Aorta (tissue), 5 donors: ENCODE measurements around the gene NRSN2. TPM values are rescaled to one million over a fixed set of nuclear protein-coding genes. Genes with fewer than 3 reads are reported as not detected.
A peak's percentile ranks its signal among the peaks of the same experiment; 100 is the strongest.
"Not testable (repeated sequence)": the region's sequence is repeated elsewhere in the genome, so short reads cannot be mapped to it uniquely, and the experiment has no call there.

Source experiments
- ATAC-seq: fragments of 200-7000 bp; cut with Tn5 transposase; one replicate; pipeline ENCODE4 v1.9.1; 2022; ENCODE audit warnings: moderate library complexity; ENCODE audit not compliant: low FRiP score
- DNase-seq, 2 donors: peaks; one replicate each; pipeline ENCODE4 v3.0.0-alpha.2; 2020
- H3K27ac ChIP-seq, 2 donors: one replicate each; pipeline ENCODE4 v1.5.1; 2013; ENCODE audit warnings: low read length in 2 of 2, mild to moderate bottlenecking in 2 of 2, moderate library complexity in 2 of 2, control low read depth in 1 of 2, inconsistent platforms in 1 of 2, low read depth in 1 of 2
- H3K27me3 ChIP-seq, 2 donors: one replicate each; pipeline ENCODE4 v1.6.1; 2013; ENCODE audit warnings: control low read depth in 1 of 2, low read length in 1 of 2, mild to moderate bottlenecking in 1 of 2, moderate library complexity in 1 of 2; ENCODE audit not compliant: insufficient read depth in 2 of 2, control insufficient read depth in 1 of 2
- H3K36me3 ChIP-seq, 2 donors: one replicate each; pipeline ENCODE4 v1.6.1; 2013; ENCODE audit warnings: control low read depth in 1 of 2, low read length in 1 of 2, mild to moderate bottlenecking in 1 of 2; ENCODE audit not compliant: insufficient read depth in 2 of 2, control insufficient read depth in 1 of 2
- H3K4me1 ChIP-seq, 2 donors: one replicate each; pipeline ENCODE4 v1.6.1; 2013; ENCODE audit warnings: low read length in 2 of 2, control low read depth in 1 of 2, mild to moderate bottlenecking in 1 of 2, moderate library complexity in 1 of 2; ENCODE audit not compliant: insufficient read depth in 2 of 2, control insufficient read depth in 1 of 2
- H3K4me3 ChIP-seq, 2 donors: one replicate each; pipeline ENCODE4 v1.5.1; 2013; ENCODE audit warnings: low read length in 2 of 2, control low read depth in 1 of 2, mild to moderate bottlenecking in 1 of 2
- H3K9me3 ChIP-seq: one replicate; pipeline ENCODE4 v1.6.1; 2013; ENCODE audit warnings: mild to moderate bottlenecking, low read length; ENCODE audit not compliant: control insufficient read depth
- WGBS, 2 donors: extraction: QIAGEN DNeasy Blood & Tissue Kit; methylation state at CpG; one replicate each; pipeline ENCODE4 v1.1.7; 2013; 5-methylcytosine and 5-hydroxymethylcytosine counted together
- intact Hi-C, 2 donors: fragments of 100-400 bp; cut with DNase I; formaldehyde crosslinking; loops; one replicate each; pipeline versions ENCODE4 v1.14.2 to v1.15.0; 2022
- polyA plus RNA-seq, 2 donors: library from polyadenylated mRNA; stranded (reverse); fragments of 200-250 nt; gene quantifications; one replicate each; pipeline ENCODE4 v1.2.3, GENCODE V29; 2013
- total RNA-seq, 2 donors: library from RNA; stranded (reverse); fragmentation: NEBNext Ultra II Directional; extraction: Animal tissue kit (Norgen Biotek cat#: 25700); gene quantifications; one replicate each; pipeline ENCODE4 v1.2.1, GENCODE V29; 2021
- donor health status: healthy with polysubstance abuse.
- donor health status: Bipolar disorder and iron deficiency.
- donor health status: DM: no; HTN: no; CAD: no.
- donor health status: DM: no; HTN: no; CAD: no.
- donor health status: DM: yes; HTN: yes; CAD: no.

Gene NRSN2
- total and polyA plus RNA-seq, 4 donors: 12.0 to 40.6 (median 34.5) TPM

- H3K4me3 ChIP-seq: no peak overlapping the region
- intact Hi-C loops: no loop called here
- WGBS, 2 donors: 75 to 89% methylated on average over 5 of the region's 5 CpGs
- H3K9me3 ChIP-seq: no peaks in the 10 kb centered on the region
- ATAC-seq: no peak
- no peaks in the 10 kb centered on the region for H3K27me3 ChIP-seq
- no peaks in the 10 kb centered on the region for H3K4me1 ChIP-seq
- H3K27ac ChIP-seq: no peak overlapping the region
- DNase-seq: no peak
- no peaks in the 10 kb centered on the region for H3K36me3 ChIP-seq
Measured at GRCh38 chr20:383889-384288, 37.0 kb downstream of the NRSN2 start.

- H3K9me3 ChIP-seq: no peaks in the 10 kb centered on the region
- no peaks in the 10 kb centered on the region for H3K36me3 ChIP-seq
- DNase-seq: no peak
- H3K27ac ChIP-seq: no peak overlapping the region
- intact Hi-C loops: no loop called here
- 98 to 100% methylated on average over 1 of the region's 1 CpG for WGBS, 2 donors
- no peaks in the 10 kb centered on the region for H3K4me1 ChIP-seq
- no peak for ATAC-seq
- no peaks in the 10 kb centered on the region for H3K27me3 ChIP-seq
- no peak overlapping the region for H3K4me3 ChIP-seq
Measured at GRCh38 chr20:384723-385122, 37.8 kb downstream of the NRSN2 start.

DNA sequence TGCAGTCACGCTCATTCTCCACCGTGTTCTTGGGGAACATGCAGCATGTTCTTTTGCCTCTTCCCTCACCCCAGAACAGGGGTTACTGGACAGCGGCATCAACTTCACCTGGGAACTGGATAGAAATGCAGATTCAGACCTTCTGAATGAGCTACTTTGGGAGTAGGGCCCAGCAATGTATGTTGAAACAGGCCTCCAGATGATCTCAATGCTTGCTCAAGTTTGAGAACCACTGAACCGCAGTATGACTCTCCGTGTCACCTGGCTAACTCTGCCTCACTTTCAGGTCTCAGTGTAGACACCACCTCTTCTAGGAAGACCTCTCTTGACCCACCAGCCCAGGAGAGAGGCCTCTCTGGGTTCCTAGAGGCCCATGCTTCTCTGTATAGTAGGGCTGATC, 38.5 kb downstream of the NRSN2 start:
- no peaks in the 10 kb centered on the region for H3K9me3 ChIP-seq
- 98 to 99% methylated on average over 5 of the region's 5 CpGs for WGBS, 2 donors
- intact Hi-C loops: no loop called here
- no peaks in the 10 kb centered on the region for H3K36me3 ChIP-seq
- DNase-seq (no peak), ATAC-seq (no peak)
- H3K4me1 ChIP-seq: no peaks in the 10 kb centered on the region
- H3K27me3 ChIP-seq: no peaks in the 10 kb centered on the region
- H3K4me3 ChIP-seq: no peak overlapping the region
- no peak overlapping the region for H3K27ac ChIP-seq

GRCh38 chr20:386634-387033, 39.7 kb downstream of the NRSN2 start:
- H3K9me3 ChIP-seq, H3K4me3 ChIP-seq, intact Hi-C loops, ATAC-seq, H3K27ac ChIP-seq, DNase-seq, H3K27me3 ChIP-seq, H3K36me3 ChIP-seq, H3K4me1 ChIP-seq: not testable (repeated sequence)
- 97 to 99% methylated on average over 8 of the region's 8 CpGs for WGBS, 2 donors

DNA sequence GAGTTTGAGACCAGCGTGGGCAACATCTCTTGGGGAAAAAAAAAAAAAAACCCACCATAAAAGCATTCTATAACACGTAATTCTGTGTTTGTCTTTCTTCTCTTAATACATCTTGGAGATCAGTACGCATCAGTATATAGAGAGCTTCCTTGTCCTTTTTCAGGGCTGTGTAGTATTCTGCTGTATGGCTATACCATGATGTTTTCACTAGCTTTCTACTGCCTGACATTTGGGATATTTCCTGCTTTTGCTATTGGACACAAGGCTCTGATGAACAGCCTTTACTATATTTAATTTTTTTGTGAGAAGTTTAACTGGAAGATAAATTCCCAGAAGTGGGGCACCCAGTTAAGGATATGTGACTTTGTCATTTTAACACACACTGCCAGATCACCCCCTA, 40.6 kb downstream of the NRSN2 start:
- H3K27me3 ChIP-seq: no peaks in the 10 kb centered on the region
- H3K36me3 ChIP-seq: no peaks in the 10 kb centered on the region
- 94 to 96% methylated on average over 3 of the region's 3 CpGs for WGBS, 2 donors

DNA sequence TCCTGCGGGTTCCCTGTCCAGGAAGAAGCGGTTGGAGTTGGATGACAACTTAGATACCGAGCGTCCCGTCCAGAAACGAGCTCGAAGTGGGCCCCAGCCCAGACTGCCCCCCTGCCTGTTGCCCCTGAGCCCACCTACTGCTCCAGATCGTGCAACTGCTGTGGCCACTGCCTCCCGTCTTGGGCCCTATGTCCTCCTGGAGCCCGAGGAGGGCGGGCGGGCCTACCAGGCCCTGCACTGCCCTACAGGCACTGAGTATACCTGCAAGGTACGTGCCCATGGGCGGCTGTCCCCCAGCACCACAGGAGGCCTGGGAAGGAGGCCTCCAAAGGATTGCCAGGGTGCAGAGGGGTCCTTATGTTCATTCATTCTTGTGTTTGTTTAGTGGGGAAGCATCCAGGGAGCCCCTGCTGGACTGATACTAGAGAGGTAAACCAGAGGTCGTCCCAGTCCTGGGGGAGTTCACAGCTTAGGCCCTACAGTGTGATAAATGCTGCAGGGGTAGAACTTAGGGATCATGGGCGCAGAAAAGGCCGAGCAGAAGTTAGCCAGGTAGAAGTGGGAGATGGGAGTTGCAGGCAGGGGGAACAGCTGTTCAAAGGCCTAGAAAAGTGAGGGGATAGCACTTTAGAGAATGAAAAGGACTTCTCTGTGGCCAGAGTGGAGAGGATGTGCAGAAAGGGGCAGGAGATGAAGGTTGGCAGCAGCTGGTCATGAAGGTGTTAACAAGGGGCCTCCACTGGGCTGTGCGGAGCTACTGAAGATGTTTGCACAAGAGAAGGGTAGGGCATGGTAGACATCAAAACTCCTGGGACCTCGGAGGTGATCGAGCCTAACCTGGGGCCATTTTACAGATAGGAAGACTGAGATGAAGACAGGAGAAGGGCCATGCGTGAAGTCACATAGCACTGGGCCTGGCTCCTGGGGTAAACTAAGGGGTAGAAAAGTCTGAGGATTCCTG, 41.4 kb downstream of the NRSN2 start:
- Histone ChIP-seq H3K27me3 (no peaks in the 10 kb centered on the region), H3K27ac (no peak overlapping the region), H3K36me3 (no peaks in the 10 kb centered on the region), H3K4me3 (no peak overlapping the region), H3K9me3 (no peaks in the 10 kb centered on the region), H3K4me1 (no peaks in the 10 kb centered on the region)
- WGBS, 2 donors: 86% methylated on average over 21 of the region's 21 CpGs
- intact Hi-C loops: no loop called here
- ATAC-seq (no peak), DNase-seq (no peak)

More for the DNA sequence above, 40.6 kb downstream of the NRSN2 start:
- Histone ChIP-seq H3K27ac (no peak overlapping the region), H3K9me3 (no peaks in the 10 kb centered on the region), H3K4me3 (no peak overlapping the region), H3K4me1 (no peaks in the 10 kb centered on the region)
- intact Hi-C loops: no loop called here
- ATAC-seq (no peak), DNase-seq (no peak)

- DNase-seq: peak in 1 of 2 donors; percentile 41
- intact Hi-C loops: no loop called here
- 67 to 77% methylated on average over 6 of the region's 6 CpGs for WGBS, 2 donors
- Histone ChIP-seq H3K4me3 (no peak overlapping the region), H3K27me3 (no peaks in the 10 kb centered on the region), H3K4me1 (no peaks in the 10 kb centered on the region), H3K9me3 (no peaks in the 10 kb centered on the region), H3K27ac (no peak overlapping the region), H3K36me3 (no peaks in the 10 kb centered on the region)
- no peak for ATAC-seq
Measured at GRCh38 chr20:389220-389619, 42.3 kb downstream of the NRSN2 start.

DNA sequence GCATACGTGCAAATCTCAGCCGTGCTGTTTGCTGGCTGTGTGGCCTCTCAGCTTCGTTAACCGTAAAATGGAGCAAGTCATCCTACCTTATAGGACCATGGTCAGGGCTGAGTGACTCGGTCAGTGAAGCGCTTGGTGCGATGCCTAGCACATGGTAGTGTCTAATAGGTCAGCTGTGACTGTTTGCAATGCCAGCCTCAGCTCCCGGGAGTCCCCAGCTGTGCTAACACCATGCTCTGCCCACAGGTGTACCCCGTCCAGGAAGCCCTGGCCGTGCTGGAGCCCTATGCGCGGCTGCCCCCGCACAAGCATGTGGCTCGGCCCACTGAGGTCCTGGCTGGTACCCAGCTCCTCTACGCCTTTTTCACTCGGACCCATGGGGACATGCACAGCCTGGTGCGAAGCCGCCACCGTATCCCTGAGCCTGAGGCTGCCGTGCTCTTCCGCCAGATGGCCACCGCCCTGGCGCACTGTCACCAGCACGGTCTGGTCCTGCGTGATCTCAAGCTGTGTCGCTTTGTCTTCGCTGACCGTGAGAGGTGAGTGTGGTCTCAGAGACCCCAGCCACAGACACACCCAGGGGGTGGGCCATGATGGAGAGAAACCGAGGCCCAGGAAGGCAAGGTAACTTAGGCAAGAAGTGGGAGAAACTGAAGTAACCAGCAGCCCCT, 44.3 kb downstream of the NRSN2 start:
- H3K4me3 ChIP-seq: no peak overlapping the region
- no peak for ATAC-seq
- WGBS, 2 donors: 95% methylated on average over 29 of the region's 29 CpGs
- no peaks in the 10 kb centered on the region for H3K9me3 ChIP-seq
- DNase-seq: peak in 1 of 2 donors; percentile 68
- no peaks in the 10 kb centered on the region for H3K36me3 ChIP-seq
- no peak overlapping the region for H3K27ac ChIP-seq
- H3K4me1 ChIP-seq: no peaks in the 10 kb centered on the region
- no peaks in the 10 kb centered on the region for H3K27me3 ChIP-seq
- intact Hi-C loops: no loop called here

GRCh38 chr20:393296-393695, 46.4 kb downstream of the NRSN2 start:
- H3K4me1 ChIP-seq, H3K27ac ChIP-seq, intact Hi-C loops, H3K4me3 ChIP-seq, H3K9me3 ChIP-seq, ATAC-seq, DNase-seq, H3K27me3 ChIP-seq, H3K36me3 ChIP-seq: not testable (repeated sequence)
- WGBS, 2 donors: 94 to 96% methylated on average over 2 of the region's 2 CpGs
